Suppressor macrophage (primary cell): ENCODE data around the gene LRRC37B.
A peak's percentile ranks its signal among the peaks of the same experiment; 100 is the strongest.
"Not testable (repeated sequence)": the region's sequence is repeated elsewhere in the genome, so short reads cannot be mapped to it uniquely, and the experiment has no call there.

Experiments used
- DNase-seq, 4 experiments: peaks; one replicate each; pipeline ENCODE4 v3.0.0-alpha.2; 2020 to 2022
- total RNA-seq, 17 experiments: gene quantifications; one replicate each; lab custom pipeline; 2026; ENCODE audit warnings: mixed read lengths in 6 of 17, inconsistent platforms in 3 of 17; lab: John Stamatoyannopoulos, UW

LRRC37B gene
- total RNA-seq = 3.7 to 13.9 (median 8.2) reads per million in 17 experiments

GRCh38 chr17:32006957-32007462, at the start of gene LRRC37B:
Gene LRRC37B (plus strand): TSS chr17:32007383. CDS start chr17:32021393, 14,010 bp downstream.
- DNase-seq = peak; percentile 85 to 94 (median 92)

GRCh38 chr17:31964131-31964530, 43.1 kb upstream of the LRRC37B start:
- DNase-seq = not testable (repeated sequence)

GRCh38 chr17:31967648-31968047, 39.5 kb upstream of the LRRC37B start:
- no peak for DNase-seq

- not testable (repeated sequence) for DNase-seq
These were observed 36.8 kb upstream of the LRRC37B start for GRCh38 chr17:31970416-31970815.

- not testable (repeated sequence) for DNase-seq
These were observed 32.7 kb upstream of the LRRC37B start for GRCh38 chr17:31974269-31975071.

- not testable (repeated sequence) for DNase-seq
These were observed 31.8 kb upstream of the LRRC37B start for GRCh38 chr17:31975391-31975790.

- DNase-seq = not testable (repeated sequence)
These were observed 15.4 kb upstream of the LRRC37B start for GRCh38 chr17:31991821-31992220.

- DNase-seq = no peak
These were observed 10.2 kb upstream of the LRRC37B start for GRCh38 chr17:31997005-31997404.

- peak in 2 of 4 experiments; percentile 18 to 23 for DNase-seq
These were observed 498 bp downstream of the LRRC37B start for GRCh38 chr17:32007463-32008298.

GRCh38 chr17:32009262-32009542, 2.0 kb downstream of the LRRC37B start:
- no peak for DNase-seq

GRCh38 chr17:32010114-32010513, 2.9 kb downstream of the LRRC37B start:
- DNase-seq = no peak

GRCh38 chr17:32015245-32016013, 8.2 kb downstream of the LRRC37B start:
- no peak for DNase-seq

GRCh38 chr17:32016231-32016630, 9.0 kb downstream of the LRRC37B start:
- peak; percentile 54 to 76 (median 62) for DNase-seq

GRCh38 chr17:32019228-32019627, 12.0 kb downstream of the LRRC37B start:
- no peak for DNase-seq

- DNase-seq = no peak
These were observed 13.9 kb downstream of the LRRC37B start for GRCh38 chr17:32020943-32021614.

- no peak for DNase-seq
These were observed 14.4 kb downstream of the LRRC37B start for GRCh38 chr17:32021615-32021955.

GRCh38 chr17:32022554-32022953, 15.4 kb downstream of the LRRC37B start:
- DNase-seq = not testable (repeated sequence)

- DNase-seq = not testable (repeated sequence)
These were observed 20.1 kb downstream of the LRRC37B start for GRCh38 chr17:32027271-32027670.

GRCh38 chr17:32033223-32033622, 26.0 kb downstream of the LRRC37B start:
- DNase-seq = no peak

GRCh38 chr17:32033812-32034211, 26.6 kb downstream of the LRRC37B start:
- peak in 3 of 4 experiments; percentile 12 to 27 (median 19) for DNase-seq

- not testable (repeated sequence) for DNase-seq
These were observed 33.1 kb downstream of the LRRC37B start for GRCh38 chr17:32040246-32040645.

- DNase-seq = not testable (repeated sequence)
These were observed 34.2 kb downstream of the LRRC37B start for GRCh38 chr17:32041306-32041875.
